Left kidney (tissue), 8 donors: ENCODE measurements around the gene PHIP. TPM values are rescaled to one million over a fixed set of nuclear protein-coding genes. Genes with fewer than 3 reads are reported as not detected.
"Not testable (repeated sequence)": the region's sequence is repeated elsewhere in the genome, so short reads cannot be mapped to it uniquely, and the experiment has no call there.

ENCODE experiments used
- DNase-seq: peaks from one replicate; pipeline ENCODE4 v3.0.0-alpha.2; 2013
- long read RNA-seq, 8 donors: transcript quantifications; one replicate each; lab custom pipeline, GENCODE V29; 2026
- polyA plus RNA-seq: library from polyadenylated mRNA; unstranded; fragments of 120-200 nt; gene quantifications from one replicate; pipeline ENCODE4 v1.2.1, GENCODE V29; 2013; ENCODE audit not compliant: insufficient read length

Gene PHIP
- polyA plus RNA-seq, result 68.8 TPM
- long read RNA-seq, donor 1, partial matches to known transcripts, result 6 of 6 reads
- long read RNA-seq, donor 1, other reads (novel, unspliced or antisense), result 0 of 6 reads
- long read RNA-seq, donor 2, partial matches to known transcripts, result 15 of 15 reads
- long read RNA-seq, donor 2, other reads (novel, unspliced or antisense), result 0 of 15 reads
- long read RNA-seq, donor 3, partial matches to known transcripts, result 5 of 5 reads
- long read RNA-seq, donor 3, other reads (novel, unspliced or antisense), result 0 of 5 reads
- long read RNA-seq, donor 4, result 0 reads
- long read RNA-seq, donor 5, result 0 reads
- long read RNA-seq, donor 6, result 0 reads
- long read RNA-seq, donor 7, partial matches to known transcripts, result 75 of 101 reads
- long read RNA-seq, donor 7, other reads (novel, unspliced or antisense), result 26 of 101 reads
- long read RNA-seq, donor 8, result 0 reads

GRCh38 chr6:79078075-79078969 is at the start of gene PHIP:
Gene PHIP (minus strand): TSS chr6:79078254. CDS start chr6:79078068, 186 bp downstream.
- DNase-seq, result peak; percentile 94

DNA sequence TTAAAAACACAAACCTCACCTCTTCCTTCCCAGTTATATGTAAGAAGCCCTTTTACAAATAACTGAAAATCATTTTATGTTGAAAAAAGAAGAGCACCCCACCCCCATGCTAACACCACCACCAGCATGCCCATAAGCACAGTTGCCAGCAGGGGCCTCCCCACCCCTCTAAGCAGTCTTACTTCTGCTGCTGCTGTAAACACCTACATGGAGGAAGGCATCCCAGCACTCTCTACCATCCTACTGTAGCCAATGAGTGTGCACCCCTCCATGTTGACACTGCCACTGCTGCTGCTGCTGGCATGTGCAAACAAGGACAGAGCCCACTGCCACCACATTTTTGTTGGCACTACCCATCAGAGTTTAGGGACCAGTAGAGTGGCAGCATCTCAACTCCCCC is 49.6 kb upstream of the PHIP start:
- DNase-seq, result no peak

- DNase-seq, result no peak
Observed at GRCh38 chr6:79119217-79119616, 41.2 kb upstream of the PHIP start.

DNA sequence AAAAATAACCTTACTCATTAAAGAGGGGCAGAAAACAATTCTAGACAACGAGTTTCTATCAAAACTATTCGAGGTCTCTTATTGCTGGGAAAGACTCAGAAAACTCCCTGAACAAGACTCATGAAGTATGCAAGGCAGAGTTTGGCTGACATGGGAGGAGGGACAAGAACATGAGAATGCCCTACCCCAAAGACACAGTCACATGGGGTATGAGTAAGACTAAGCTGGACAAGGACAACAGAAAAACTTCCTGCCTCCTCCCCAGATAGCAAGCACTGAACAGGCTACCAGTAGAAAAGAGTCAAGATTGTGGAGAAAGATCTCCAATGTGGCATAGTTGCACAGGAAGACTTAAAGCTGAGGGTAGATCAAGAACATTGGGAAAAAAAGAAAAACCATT is 39.7 kb upstream of the PHIP start:
- DNase-seq, result no peak

DNA sequence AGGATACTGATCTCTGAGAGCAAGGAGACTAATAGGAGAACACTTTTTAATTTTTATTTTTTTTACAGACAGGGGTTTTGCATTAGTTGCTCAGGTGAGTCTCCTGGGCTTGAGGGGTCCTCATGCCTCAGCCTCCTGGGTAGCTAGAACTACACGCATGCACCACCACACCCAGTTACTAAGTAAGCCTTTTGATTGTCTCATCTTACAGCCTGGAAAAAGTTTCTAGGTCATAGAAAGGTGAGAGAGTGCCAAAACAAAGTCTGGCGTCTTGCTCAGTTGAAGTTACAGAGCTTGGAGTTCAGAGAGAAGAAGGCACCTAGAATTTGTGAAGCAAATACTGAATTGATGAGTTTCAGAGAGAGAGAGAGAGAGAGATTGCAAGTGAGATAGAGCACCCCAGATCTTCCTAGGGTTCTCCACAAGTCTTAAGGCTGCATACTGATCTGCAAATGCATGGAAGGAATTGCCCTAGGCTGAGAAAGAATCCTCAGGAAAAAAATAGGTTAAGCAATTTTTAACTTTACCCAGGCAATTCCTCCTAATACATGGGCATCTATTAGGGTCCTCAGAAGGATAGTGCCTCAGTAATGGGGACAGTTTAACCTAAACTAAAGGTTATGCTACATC is 37.6 kb upstream of the PHIP start:
- DNase-seq, result no peak

GRCh38 chr6:79111549-79111948 is 33.5 kb upstream of the PHIP start:
- no peak for DNase-seq

GRCh38 chr6:79101164-79101563 is 23.1 kb upstream of the PHIP start:
- DNase-seq, result no peak

DNA sequence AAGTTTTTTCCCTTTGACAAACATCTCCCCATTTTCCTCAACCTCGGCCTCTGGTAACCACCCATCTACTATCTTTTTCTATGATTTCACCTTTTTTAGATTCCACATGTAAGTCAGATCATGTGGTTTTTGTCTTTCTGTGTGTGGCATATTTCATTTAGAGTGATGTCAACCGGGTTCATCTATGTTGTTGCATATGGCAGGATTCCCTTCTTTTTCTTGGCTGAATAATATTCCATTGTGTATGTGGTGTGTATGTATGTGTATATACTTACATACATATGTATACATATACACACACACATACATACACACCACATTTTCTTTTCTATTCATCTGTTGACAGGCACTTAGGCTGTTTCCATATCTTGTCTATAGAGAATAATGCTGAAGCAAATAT is 22.2 kb upstream of the PHIP start:
- no peak for DNase-seq

GRCh38 chr6:79094938-79095337 is 16.9 kb upstream of the PHIP start:
- DNase-seq, result no peak

GRCh38 chr6:79091801-79092200 is 13.7 kb upstream of the PHIP start:
- not testable (repeated sequence) for DNase-seq

- no peak for DNase-seq
Observed at GRCh38 chr6:79089552-79090404, 11.7 kb upstream of the PHIP start.

- DNase-seq, result no peak
Observed at GRCh38 chr6:79084693-79085092, 6.6 kb upstream of the PHIP start.

DNA sequence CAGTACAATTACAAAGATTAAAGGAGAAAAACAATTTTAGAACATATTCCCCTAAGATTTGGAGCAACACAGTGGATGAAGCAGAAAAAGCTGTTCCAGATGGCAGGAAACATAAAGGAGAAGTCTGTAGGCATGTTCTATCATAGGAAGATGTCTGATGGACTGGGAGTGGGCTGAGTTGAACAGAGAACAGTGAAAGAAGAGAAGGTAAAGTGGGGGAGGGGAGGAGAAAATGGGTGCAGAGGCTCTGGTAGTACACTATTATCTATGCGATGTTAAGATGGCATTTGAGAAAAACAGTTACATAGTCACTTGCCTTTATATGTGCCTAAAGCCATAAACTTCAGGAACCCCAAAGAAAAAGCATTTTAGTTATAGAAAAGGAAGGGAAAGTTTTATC is 4.2 kb upstream of the PHIP start:
- DNase-seq, result no peak

DNA sequence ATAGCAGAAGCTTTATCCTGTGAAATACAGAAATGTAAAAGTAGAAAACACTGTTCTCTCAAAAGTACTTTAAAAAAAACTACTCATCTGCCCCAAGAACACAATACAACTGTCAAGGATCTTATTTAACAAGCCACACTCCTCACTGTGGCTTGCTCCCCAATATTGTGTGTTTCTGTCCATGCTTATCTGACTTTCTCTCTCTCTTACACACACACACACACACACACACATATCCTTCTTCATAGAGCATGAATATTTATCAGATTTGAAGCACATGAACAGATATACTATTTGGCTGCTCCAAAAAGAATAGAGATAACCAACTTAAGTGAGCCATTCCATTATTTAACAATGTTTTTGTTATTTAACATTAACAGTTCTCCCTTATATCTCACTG is 3.6 kb upstream of the PHIP start:
- DNase-seq, result no peak

DNA sequence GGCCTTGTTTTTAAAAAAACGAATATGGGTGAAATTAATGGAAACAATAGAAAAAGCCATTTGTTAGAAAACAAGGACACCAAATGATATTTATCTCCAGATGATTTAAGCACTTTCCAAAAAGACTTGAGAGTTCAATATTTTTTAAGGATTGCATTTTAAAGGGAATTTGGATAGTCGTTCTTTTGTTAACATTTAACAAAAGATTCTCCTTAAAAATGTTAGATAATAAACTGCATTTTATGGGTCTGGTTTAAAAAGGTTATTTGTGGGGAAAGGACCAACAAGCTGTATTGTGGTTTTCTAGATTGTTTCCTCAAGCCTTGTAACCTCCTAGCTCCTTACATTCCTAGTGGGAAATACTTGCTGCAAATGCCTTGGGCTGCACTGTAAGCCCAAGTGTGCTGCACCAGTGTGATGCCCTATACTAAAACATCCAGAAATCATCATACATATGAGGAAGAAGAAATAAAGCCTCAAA is 1.5 kb upstream of the PHIP start:
- peak; percentile 31 for DNase-seq

DNA sequence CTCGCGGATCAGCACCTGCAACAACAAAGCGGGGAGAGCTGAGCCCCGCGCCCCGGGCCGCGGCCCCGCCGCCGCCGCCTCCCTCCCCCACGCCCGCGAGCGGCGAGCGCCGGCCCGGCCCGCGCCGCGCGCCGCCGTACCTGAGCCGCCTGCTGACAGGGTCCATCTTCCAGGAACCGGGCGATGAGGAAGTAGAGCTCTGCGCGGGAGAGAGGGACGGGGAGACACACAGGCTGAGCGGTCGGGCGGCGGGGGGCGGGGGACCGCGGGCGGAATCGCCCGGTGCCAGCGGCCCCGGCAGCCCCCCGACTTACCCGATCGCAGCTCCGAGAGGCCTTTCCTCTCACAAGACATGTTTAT is 359 bp downstream of the PHIP start:
- no peak for DNase-seq

GRCh38 chr6:79076782-79077641 is 1.0 kb downstream of the PHIP start:
- peak; percentile 88 for DNase-seq

- peak; percentile 28 for DNase-seq
Observed at GRCh38 chr6:79076160-79076559, 1.9 kb downstream of the PHIP start.

GRCh38 chr6:79073888-79074287 is 4.2 kb downstream of the PHIP start:
- DNase-seq, result no peak

DNA sequence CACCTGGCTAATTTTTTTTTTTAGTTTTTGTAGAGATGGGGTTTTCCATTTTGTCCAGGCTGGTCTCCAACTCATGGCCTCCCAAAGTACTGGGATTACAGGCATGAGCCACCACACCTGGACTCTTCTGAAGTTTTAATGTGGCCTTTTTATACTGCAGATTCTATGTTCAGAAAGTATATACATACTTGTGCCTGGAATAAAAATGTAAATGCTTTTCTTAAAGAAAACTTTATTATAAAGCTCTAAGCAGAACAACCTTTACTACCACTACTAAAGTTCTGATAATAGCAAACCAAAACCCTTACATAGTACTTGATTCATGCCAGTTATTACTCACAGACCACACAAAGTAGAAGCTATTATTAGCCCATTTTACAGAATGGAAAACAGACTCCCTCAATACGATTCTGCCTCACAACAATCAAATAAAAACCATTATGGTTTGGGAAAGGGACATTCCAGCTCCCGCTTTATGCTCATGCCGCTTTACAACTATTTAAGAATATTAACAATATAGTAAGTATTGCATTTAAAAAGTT is 5.3 kb downstream of the PHIP start:
- no peak for DNase-seq
